HG03064 (cell line): ENCODE measurements around the gene C2CD2.

Experiments used
- ATAC-seq: cut with Tn5 transposase; IDR thresholded peaks from one replicate; pipeline ENCODE4 v1.9.1; 2021; ENCODE audit warnings: low read depth; ENCODE audit not compliant: unreplicated experiment

Gene C2CD2

GRCh38 chr21:41850085-41850484, 103.7 kb downstream of the C2CD2 start:
- no peak for ATAC-seq

- ATAC-seq = no peak
Measured at GRCh38 chr21:41848958-41849580, 104.7 kb downstream of the C2CD2 start.

- ATAC-seq = no peak
Measured at GRCh38 chr21:41848533-41848932, 105.3 kb downstream of the C2CD2 start.

DNA sequence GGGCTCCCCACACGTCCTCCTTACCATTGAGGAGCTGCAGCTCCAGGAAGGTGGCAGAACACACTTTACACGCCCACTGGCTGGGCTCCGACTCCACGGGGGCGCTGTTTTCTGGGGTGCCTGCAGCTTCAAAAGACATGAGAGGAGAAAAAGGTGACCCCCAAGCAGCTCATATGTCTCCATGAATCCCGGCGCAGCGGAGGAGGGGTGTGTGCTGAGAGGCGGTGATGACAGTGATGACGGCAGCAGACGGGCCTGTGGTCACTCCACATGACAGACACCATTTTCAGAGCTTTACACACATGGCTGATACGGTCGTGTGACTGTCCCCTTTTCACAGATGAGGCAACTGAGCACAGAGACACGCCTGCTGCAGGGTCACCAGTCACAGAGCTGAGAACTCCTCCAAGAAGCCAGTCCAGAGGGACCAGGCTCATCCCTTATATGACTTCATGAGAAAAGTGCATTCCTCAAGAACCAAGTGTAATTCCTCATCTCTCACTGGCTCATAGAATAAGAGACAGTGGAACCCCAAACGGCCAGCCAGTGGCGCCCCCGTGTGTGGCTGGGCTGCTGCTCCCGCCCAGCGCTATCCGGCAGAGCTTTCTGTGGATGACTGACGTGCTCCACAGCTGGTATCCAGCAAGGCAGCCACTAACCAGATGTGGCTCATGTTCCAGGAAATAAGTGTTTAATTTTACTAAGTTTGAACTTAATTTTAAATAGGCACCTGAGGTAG, 106.6 kb downstream of the C2CD2 start:
- ATAC-seq = no peak

DNA sequence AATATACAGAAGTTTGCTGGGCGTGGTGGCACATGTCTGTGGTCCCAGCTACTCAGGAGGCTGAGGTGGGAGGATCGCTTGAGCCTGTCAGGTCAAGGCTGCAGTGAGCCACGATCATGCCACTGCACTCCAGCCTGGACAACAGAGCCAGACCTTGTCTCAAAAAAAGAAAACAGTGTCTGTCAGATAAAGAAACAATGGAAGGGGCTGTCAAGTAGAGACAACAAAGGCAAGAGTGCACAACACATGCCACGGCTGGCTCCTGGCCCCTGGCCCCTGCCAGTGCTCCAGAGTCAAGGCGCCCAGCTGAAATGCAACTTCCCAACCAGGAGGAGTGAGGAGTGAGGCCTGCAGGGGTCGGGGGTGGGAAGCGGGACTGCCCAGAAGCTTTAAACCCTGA, 107.3 kb downstream of the C2CD2 start:
- ATAC-seq = no peak

- ATAC-seq = no peak
Measured at GRCh38 chr21:41846033-41846317, 107.8 kb downstream of the C2CD2 start.

DNA sequence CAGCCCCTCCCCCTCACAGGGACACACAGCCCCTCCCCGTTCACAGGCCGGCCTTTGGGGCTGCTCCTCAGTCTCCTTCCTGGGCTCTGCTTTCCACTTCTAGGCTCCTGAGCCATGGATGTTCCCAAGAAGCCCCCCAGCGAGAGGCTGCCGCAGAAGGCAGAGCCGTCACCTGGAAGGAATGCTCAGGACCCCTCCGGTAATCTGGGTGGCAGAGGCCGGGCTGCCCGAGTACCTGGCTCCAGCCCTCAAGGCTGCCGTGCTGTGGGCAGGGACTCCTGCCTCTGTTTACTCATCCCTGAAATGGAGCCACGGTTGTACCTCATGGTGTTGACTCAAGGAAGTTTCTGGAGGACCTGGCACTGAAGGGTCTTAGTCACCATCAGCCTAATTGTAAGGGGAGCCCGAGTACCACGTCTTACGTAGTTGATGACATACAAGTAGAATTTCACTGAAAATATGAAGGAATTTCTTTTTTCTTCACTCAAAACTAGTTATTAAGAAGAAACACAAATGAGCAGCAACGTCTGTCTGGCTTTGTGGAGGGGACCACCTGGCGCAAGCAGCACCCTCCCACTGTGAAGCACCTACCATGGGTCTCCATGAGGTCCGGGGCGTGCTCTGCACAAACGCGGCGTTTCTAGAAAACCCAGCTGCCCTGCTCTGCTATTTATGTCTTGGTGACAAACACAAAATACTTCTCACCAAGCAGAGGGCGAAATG, 108.3 kb downstream of the C2CD2 start:
- no peak for ATAC-seq

DNA sequence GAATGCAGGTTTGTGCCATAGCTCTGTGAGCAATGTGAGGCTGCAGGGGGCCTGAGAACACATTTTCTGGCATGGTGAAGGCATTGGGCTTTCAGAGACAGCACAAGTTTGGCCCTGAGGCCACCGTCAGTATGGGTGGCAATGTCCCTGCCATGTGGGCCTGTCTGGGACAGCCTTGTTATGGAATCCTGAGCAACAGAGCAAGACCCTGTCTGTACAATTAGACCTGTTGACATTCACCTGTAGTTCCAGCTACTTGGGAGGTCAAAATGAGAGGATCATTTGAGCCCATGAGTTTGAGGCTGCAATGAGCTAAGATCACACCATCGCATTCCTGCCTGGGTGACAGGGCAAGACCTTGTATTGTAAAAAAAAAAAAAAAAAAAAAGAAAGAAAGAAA, 110.2 kb downstream of the C2CD2 start:
- ATAC-seq = no peak

- ATAC-seq = no peak
Measured at GRCh38 chr21:41840880-41841279, 112.9 kb downstream of the C2CD2 start.

- no peak for ATAC-seq
Measured at GRCh38 chr21:41839387-41840000, 114.3 kb downstream of the C2CD2 start.

DNA sequence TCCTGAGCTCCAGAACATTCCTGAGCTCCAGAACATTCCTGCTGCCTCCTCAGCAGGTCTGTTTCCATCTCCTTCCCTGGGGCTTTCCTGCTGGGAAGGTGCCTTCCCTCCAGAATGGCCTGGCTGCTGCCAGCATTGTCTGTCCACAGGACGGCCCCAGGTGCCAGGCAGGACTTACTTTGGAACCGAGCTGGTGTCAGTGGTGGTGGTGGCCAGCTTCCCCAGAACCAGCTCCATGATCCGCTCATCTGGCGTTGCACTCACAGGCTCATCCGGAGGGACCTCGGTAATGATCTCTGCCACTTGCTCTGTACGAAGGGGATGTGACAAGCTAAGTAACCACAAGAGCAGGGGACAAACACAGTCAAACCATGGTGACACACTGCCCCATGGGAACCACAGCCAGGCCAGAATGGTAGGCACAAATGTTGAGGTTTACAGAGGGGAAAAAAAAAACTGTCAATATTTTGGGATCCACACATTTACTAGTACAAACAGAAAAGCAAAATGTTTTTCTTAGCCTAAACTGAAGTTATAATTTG, 116.0 kb downstream of the C2CD2 start:
- ATAC-seq = no peak

DNA sequence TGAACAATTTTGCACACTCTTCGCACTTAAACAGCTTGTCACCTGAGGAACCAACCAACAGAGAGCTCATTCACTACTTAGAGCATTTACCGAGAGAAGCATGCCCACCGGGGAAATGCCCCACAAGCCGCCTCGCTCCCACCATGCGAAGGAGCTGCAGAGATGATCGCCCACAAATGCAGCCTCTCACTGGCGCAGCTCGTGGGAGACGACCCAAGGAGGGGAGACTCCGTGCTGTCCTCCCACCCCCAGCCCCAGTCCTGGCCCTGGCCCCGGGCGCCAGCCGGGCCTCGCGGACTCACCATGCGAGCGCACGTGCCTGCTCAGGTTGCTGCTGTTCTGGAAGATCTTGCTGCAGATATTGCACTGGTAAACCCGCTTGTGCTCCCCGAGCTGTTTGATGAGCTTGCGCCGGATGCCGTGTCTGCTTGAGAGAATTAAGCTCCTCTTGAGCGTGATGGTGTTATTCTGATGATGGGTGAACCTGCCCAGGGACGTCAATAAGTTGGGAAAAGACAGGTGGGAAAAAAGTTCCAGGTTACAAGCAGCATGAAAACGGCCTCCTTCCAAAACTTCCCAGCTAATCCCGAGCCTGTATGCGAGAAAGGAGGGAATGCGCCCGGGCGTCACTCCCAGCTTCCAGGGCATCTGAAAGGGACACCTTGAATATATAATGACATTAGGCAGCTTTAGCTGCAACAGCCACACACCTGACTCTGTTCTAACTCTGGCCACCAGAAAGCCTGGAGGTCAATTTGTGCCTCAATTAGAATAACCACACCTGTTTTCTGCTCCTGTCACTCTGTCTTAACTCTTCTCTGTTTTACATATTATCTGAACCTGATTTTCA, 117.4 kb downstream of the C2CD2 start:
- no peak for ATAC-seq

GRCh38 chr21:41835711-41836154, 118.1 kb downstream of the C2CD2 start:
- no peak for ATAC-seq
